HG03066 (cell line): ENCODE data around the gene WLS.
"Not testable (repeated sequence)": the region's sequence is repeated elsewhere in the genome, so short reads cannot be mapped to it uniquely, and the experiment has no call there.

Experiments used
- ATAC-seq: cut with Tn5 transposase; IDR thresholded peaks from one replicate; pipeline ENCODE4 v1.9.1; 2021; ENCODE audit warnings: low read depth; ENCODE audit not compliant: unreplicated experiment

WLS gene

GRCh38 chr1:68232289-68233148 lies at the start of gene WLS:
Gene WLS, minus strand, starts transcription at chr1:68232523. Its CDS starts 224 bp downstream, at chr1:68232299.
- no peak for ATAC-seq

DNA sequence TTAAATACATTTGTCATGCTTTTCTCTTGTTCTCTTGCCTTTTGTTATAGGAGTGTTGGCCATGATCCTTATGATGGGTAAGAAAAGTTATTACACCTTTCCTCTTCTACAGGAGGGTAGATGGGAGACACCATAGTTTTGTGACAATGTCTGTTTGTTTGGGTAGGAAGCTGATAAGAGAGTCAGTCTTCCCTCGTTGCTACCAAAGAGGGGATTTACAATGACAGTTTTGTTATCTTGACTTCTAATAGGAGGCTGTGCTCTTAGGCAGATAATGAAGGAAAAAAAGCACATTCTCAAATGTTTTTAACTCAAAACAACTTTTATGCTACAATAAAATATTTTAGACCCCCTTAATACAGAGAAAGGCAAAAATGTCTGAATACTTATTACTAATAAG lies 48.0 kb upstream of the WLS start:
- ATAC-seq: no peak

DNA sequence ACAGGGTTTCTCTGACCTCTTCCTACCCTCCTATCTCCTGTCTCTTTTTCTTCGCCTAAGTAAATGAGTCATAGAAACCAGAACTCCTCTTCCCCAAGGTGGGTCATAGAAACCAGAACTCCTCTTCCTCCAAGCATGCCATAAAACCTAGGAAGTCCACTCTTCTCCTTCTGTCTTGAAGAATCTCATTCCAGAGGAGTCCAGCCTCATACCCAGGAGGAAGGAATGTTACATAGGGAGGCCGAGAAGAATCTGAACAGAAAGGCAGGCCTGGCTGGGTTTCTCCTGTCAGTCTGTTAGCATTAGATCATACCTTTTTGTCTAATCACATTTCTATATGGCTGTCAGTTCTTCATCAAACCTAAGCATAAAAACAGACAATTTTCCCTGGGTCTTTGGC lies 47.5 kb upstream of the WLS start:
- no peak for ATAC-seq

GRCh38 chr1:68278221-68278620 lies 45.9 kb upstream of the WLS start:
- ATAC-seq: no peak

GRCh38 chr1:68276448-68276847 lies 44.1 kb upstream of the WLS start:
- ATAC-seq: no peak

DNA sequence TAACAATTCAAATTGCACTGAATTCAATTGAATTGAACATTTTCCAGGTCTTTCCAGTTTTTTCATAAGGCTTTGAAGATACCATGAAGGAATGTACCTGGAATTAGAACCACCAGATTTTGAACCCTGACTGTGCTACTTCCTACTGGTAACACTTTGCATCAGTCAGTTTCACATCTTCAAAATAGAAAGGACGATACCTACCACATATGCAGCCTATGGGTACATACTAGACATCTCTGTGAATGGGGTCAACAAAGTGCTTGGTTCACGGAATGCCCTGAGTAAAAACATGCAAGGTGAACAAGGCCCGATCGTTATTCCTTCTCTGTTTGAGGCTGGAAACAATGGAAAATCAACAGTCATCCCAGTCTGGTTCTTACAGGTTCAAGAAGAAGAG lies 41.2 kb upstream of the WLS start:
- no peak for ATAC-seq

- no peak for ATAC-seq
Measured at GRCh38 chr1:68271596-68271995, 39.3 kb upstream of the WLS start.

- ATAC-seq: no peak
Measured at GRCh38 chr1:68270951-68271350, 38.6 kb upstream of the WLS start.

- ATAC-seq: no peak
Measured at GRCh38 chr1:68269637-68270430, 37.5 kb upstream of the WLS start.

DNA sequence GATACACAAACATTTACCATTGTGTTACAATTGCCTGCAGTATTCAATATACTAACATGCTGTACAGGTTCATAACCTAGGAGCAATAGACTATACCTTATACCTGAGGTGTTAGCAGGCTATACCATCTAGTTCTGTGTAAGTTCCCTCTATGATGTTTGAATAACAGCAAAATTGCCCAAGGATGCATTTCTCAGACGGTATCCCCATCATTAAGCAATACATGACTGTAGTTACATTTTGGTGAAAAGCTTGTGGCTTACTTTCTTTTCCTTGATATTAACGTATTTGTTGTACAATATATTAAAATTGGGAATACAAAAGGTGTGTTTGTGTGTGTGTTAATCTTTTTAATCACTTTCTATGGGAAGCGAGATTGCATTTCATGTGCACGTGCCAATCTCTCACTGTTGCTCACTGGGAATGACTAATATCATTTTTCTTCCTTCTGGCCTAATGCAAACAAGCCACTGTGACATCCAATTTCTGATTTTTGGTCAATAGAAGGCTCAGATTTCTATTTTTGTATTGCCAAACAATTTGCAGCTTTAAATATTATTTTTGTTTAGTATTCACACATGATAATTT lies 36.7 kb upstream of the WLS start:
- ATAC-seq: no peak

- ATAC-seq: not testable (repeated sequence)
Measured at GRCh38 chr1:68256824-68257223, 24.5 kb upstream of the WLS start.

- no peak for ATAC-seq
Measured at GRCh38 chr1:68255301-68255700, 23.0 kb upstream of the WLS start.

DNA sequence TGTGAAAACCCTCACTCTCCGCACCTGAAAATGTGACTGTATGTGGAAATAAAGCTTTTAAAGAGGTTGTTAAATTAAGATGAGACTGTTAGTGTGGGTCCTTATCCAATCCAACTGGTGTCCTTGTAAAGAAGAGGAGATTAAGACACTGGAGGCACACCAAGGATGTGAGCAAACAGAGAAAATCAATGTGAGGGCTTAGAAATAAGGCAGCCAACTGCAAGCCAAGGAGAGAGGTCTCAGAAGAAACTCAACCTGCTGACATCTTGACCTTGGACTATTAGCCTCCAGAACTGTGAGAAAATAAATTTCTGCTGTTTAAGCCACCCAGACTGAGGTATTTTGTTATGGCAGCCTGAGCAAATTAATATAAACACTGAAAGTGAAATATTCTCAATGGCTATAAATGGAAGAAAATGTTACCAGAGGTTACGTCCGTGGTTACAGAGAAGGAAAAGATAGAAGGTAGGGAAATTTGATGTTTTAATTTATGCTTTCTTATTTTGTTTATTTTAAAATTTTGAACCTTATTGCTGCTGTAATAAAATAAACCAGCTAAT lies 22.4 kb upstream of the WLS start:
- ATAC-seq: no peak

DNA sequence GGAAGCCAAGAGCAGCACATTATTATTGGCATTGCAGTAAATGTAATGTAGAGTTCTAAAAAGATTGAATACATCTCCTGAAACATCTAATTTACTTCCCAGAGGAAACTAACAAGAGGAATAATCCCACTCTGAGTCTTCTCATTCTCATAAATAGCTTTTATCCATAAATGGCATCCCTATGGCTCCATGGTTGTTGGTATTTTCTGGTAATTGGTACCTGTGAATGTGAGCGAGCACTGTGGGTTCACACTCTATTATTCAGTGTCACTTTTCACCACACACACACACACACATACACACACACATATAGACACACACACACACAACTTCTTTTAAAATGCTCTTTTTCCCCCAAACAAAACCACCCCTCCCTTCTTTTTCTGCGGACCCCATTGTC lies 4.7 kb upstream of the WLS start:
- ATAC-seq: no peak

- no peak for ATAC-seq
Measured at GRCh38 chr1:68234094-68234493, 1.8 kb upstream of the WLS start.

DNA sequence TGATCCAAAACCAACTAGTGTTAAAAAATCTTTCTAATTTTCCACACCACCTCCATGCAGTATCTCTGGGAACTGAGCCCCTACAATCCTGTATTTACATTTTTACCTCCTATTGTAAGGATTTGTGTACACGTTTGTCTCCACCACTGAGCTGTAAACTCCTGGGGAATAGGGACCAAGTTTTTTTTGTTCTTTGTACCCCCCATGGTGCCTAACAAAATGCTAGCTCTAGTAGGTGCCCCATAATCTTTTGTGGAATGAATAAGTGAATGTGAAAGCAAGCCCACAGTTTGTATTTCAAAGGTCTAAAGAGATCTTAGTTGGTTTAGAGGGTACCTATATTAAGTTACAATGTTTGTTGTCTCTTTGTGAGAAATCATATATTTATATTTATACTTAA lies 879 bp upstream of the WLS start:
- no peak for ATAC-seq

DNA sequence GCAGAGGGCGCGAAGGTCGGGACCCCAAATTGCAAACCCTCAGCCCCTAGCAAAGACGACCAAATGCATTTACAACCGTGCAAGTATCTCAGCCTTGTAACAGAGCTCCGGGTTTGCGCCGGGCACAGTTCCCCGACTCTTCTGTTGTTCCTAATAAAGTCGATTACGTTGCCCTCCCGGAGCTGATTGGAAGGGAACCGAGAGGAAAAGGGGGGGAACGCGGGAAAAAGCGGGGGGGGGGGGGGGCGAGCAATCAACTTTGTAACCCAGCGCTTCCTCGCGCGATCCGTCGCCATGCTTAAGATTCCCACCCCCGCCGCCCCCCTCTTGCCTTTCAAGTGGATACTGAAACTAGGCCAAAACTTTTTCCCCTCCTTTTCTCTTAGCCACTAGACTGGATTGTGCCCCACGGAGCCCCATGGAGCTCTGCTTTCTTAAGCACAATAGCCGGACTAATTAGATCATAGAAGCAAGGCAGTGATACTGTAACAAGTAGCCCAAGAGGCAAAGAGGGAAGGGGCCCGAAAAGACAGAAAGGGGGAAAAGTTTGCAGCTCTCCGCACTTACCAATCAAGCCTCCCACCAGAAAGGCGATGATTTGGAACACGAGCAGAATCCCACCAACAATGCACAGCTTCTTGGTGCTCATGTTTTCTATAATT lies 565 bp downstream of the WLS start:
- no peak for ATAC-seq

DNA sequence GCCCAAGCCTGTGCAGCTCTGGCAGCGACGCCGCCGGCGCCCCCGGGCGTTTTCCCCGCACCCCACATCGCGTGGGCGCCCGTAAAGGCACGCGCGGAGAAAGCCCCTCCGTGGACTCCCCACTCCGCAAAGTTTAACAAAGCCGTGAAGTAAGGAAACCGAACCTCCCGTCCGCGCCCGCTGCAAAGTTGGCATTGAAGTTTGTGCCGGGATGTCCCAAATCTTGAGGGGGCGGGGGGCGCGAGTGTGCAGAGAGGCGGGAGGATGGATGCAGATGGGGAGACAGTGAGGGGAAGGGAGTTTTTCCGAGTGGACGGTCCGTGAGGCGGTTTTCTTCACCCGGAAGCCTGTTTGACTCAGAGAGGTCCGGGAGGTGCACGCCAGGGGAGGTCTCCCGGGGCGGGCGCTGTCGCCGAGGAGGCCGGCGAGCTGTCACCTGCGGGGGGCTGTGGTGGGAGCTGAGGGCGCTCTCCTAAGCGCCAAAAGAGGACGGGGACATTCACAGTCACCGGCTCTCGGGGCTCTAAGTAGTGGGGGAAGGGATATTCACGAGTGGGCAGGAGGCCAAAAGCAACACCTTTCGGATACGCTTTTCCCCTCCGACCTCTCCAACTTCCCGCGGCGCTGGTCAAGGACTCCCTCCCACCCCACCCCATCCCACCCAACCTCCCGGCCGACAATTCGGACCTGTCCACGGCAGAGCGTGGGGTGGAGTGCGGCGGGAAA lies 1.3 kb downstream of the WLS start:
- ATAC-seq: no peak

GRCh38 chr1:68230484-68230802 lies 1.9 kb downstream of the WLS start:
- no peak for ATAC-seq
